ENCODE measurements around the gene MAEL. TPM values are rescaled to one million over a fixed set of nuclear protein-coding genes. Genes with fewer than 3 reads are reported as not detected.

Gene MAEL
- 1 to 10 TPM; 1.6 to 6.8 (median 3.4) TPM for total RNA-seq
- 1 to 10 TPM in 1 of 2 donors, under 1 TPM in 1; 0.62 to 1.5 TPM for polyA plus RNA-seq
- long read RNA-seq, donor 1, transcript MAEL-206 (13 exons, 1,700 nt) = major isoform, 5 of 13 reads
- long read RNA-seq, donor 1, partial matches to known transcripts = 0 of 13 reads
- long read RNA-seq, donor 1, other reads (novel, unspliced or antisense) = 8 of 13 reads
- long read RNA-seq, donor 2, partial matches to known transcripts = 1 of 22 reads
- long read RNA-seq, donor 2, other reads (novel, unspliced or antisense) = 21 of 22 reads
- long read RNA-seq, donor 3, partial matches to known transcripts = 0 of 4 reads
- long read RNA-seq, donor 3, other reads (novel, unspliced or antisense) = 0 of 4 reads

DNA sequence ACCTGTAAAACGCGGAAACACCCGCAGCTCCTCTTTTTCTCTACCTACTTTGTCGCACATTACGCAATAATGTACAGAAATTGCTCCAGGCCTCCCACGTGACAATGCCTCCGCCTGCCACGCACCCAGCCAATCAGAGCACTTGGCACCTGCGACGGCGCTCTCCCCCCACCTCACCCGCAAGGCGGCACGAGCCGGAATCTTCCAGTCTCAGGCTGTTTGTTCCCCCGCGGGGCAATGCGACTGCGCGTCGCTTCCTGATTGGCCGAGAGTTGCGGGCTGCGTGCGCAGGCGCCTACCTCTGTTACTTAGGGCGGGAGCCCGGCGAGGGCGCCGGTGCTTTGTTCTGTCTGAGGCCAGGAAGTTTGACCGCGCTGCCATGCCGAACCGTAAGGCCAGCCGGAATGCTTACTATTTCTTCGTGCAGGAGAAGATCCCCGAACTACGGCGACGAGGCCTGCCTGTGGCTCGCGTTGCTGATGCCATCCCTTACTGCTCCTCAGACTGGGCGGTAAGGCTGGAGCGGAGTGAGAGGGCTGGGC lies at the start of gene MAEL:
Gene MAEL (plus strand): TSS at position 307 of the 542 bp plus-strand sequence. CDS start 73 bp downstream, at position 380.
- no peak for TF ChIP-seq POLR2A (IDR thresholded peaks at IDR 0.05)
- no peak for DNase-seq
- Histone ChIP-seq H3K27ac (no peak within 1 kb of the TSS), H3K27me3 (peaks cover 0 to 6% (median 0%) of the 10 kb centered on the region in 9 donors), H3K9me3 (no peaks in the 10 kb centered on the region), H3K36me3 (no peaks in the 10 kb centered on the region), H3K4me1 (no peaks in the 10 kb centered on the region), H3K4me3 (no peak within 1 kb of the TSS)
- intact Hi-C loops (cut with DNase I) = no loop called here
- no peak for ATAC-seq
- 88 to 94% (median 91%) methylated on average over 42 to 45 of the region's 45 CpGs for WGBS, 4 donors

DNA sequence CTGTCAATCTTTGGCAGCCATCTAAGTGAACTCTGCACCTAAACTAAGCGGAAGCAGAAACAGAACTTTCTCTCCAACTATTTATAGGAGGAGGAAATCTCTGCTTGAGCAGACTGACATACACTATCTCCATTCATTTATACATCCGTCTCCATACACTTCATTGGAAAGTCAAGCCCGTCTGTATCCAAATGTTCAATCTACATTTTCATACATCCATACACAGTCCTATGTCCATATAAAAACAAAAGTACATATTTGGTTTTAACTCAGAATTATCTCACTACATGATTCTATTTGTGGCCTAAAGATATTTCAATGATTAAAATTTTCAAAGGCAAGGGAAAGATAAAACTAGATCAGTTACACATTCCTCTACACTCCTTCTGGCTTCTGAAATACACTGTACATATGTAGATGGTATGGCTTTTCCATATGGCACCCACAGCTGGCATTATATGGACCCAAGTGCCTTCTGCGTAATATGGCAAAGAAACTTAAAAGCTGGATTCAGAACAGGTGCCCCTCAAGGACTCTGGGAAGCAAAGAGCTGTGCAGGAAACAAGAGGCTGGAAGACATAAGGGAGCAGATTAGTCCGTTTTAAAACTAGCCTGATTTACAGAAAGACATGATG lies 49.2 kb upstream of the MAEL start:
- H3K27me3 ChIP-seq = no peaks in the 10 kb centered on the region
- WGBS, 4 donors = 70 to 80% (median 79%) methylated on average over 5 of the region's 5 CpGs
- no peak for TF ChIP-seq POLR2A (IDR thresholded peaks at IDR 0.05)
- TF ChIP-seq, protein P1, sequence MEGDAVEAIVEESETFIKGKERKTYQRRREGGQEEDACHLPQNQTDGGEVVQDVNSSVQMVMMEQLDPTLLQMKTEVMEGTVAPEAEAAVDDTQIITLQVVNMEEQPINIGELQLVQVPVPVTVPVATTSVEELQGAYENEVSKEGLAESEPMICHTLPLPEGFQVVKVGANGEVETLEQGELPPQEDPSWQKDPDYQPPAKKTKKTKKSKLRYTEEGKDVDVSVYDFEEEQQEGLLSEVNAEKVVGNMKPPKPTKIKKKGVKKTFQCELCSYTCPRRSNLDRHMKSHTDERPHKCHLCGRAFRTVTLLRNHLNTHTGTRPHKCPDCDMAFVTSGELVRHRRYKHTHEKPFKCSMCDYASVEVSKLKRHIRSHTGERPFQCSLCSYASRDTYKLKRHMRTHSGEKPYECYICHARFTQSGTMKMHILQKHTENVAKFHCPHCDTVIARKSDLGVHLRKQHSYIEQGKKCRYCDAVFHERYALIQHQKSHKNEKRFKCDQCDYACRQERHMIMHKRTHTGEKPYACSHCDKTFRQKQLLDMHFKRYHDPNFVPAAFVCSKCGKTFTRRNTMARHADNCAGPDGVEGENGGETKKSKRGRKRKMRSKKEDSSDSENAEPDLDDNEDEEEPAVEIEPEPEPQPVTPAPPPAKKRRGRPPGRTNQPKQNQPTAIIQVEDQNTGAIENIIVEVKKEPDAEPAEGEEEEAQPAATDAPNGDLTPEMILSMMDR (IDR thresholded peaks at IDR 0.05) = no peak
- peaks cover 0 to 14% (median 0%) of the 10 kb centered on the region in 12 donors for H3K4me1 ChIP-seq
- intact Hi-C loops (cut with DNase I) = no loop called here
- no peak overlapping the region for H3K4me3 ChIP-seq
- no peaks in the 10 kb centered on the region for H3K36me3 ChIP-seq
- ATAC-seq (no peak), DNase-seq (no peak)
- no peaks in the 10 kb centered on the region for H3K9me3 ChIP-seq
- H3K27ac ChIP-seq = no peak overlapping the region

DNA sequence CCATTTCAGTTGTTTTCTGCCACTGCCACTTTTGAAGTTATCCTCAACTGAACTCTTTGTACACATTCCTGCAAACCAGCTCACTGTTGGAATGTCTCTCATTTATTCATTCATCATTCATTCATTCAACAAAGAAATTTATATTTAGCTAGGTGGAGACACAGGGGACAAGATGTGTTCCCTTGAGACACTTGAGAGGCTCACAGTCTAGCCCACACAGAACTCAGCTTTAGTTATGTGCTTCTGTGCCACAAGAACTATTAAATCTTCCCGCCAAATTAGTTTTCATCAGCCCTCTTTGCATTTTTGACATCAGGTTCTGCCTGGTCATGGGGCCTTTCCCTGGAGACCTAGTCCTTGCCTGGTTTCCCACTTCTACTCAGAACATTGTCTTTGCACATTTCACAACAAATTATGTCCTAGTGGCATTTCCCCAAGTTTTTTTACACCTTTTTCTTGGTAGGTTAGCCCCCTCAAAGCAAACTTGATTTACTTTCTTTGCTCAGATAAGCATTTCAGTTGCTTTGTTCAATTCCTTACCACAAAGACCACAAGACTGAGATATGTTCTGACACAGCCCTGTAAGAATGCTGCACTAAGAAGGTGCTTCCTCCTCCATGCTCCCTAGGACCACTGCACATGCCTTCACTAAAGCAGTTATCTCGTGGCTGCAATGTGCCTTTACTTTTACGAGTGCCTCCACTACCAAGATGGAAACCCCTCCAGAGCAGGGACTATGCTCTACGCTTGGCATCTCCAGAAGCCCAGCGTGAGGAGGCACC lies 44.7 kb upstream of the MAEL start:
- DNase-seq (no peak), ATAC-seq (no peak)
- no peaks in the 10 kb centered on the region for H3K9me3 ChIP-seq
- no peak overlapping the region for H3K27ac ChIP-seq
- H3K4me3 ChIP-seq = no peak overlapping the region
- H3K36me3 ChIP-seq = no peaks in the 10 kb centered on the region
- WGBS, 4 donors = 72 to 77% (median 76%) methylated on average over 5 of the region's 5 CpGs
- H3K27me3 ChIP-seq = peaks cover 0 to 19% (median 0%) of the 10 kb centered on the region in 9 donors
- intact Hi-C loops (cut with DNase I) = no loop called here
- TF ChIP-seq, protein P1 (IDR thresholded peaks at IDR 0.05) = no peak
- no peak for TF ChIP-seq POLR2A (IDR thresholded peaks at IDR 0.05)
- H3K4me1 ChIP-seq = peaks cover 0 to 11% (median 4%) of the 10 kb centered on the region in 12 donors

DNA sequence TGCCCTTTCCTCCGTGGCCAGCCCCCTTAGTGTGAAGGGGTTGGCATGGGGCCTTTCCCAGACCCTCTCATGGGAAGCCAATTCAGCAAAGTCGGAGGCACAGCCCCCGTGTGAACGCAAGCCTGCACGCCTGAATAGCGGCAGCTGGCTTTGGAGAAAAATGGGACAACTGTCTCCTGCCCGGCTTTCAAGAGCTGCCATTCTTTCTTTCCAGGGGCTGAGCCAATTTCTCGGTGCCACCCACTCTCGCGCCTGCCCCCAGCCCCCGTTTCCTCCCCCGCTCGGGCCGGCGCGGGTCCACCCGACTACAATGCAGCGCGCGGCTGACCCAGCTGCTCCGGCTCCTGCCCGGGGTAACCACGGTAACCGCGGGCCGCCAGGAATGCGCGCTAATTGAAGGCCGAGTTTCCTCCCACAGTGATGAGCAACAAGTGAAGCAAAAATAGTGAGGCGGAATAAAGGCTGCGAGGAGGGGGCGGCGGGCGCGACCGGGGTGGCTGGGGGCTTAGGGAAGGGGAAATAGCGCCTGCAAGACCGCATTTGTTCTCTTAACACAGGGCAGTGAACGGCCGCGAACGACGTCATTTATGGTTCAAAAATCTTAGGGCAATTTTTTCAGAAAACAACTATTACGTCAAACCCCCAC lies 41.6 kb upstream of the MAEL start:
- Histone ChIP-seq H3K27me3 (peaks cover 0 to 19% (median 0%) of the 10 kb centered on the region in 9 donors), H3K36me3 (no peaks in the 10 kb centered on the region), H3K9me3 (no peaks in the 10 kb centered on the region), H3K27ac (peak overlapping the region in 1 of 12 donors; percentile 18), H3K4me1 (peaks cover 0 to 15% (median 4%) of the 10 kb centered on the region in 12 donors), H3K4me3 (peak overlapping the region in 11 of 12 donors; percentile 6 to 49 (median 43))
- TF ChIP-seq, protein P1 (IDR thresholded peaks at IDR 0.05) = no peak
- TF ChIP-seq POLR2A (IDR thresholded peaks at IDR 0.05) = no peak
- 6 to 8% (median 7%) methylated on average over 32 to 44 of the region's 44 CpGs for WGBS, 4 donors
- intact Hi-C loops (cut with DNase I) = no loop called here
- ATAC-seq = peak; percentile 35 to 80 (median 76)
- peak; percentile 41 to 66 (median 50) for DNase-seq
